ENCODE data around the gene CD300LB.

DNA sequence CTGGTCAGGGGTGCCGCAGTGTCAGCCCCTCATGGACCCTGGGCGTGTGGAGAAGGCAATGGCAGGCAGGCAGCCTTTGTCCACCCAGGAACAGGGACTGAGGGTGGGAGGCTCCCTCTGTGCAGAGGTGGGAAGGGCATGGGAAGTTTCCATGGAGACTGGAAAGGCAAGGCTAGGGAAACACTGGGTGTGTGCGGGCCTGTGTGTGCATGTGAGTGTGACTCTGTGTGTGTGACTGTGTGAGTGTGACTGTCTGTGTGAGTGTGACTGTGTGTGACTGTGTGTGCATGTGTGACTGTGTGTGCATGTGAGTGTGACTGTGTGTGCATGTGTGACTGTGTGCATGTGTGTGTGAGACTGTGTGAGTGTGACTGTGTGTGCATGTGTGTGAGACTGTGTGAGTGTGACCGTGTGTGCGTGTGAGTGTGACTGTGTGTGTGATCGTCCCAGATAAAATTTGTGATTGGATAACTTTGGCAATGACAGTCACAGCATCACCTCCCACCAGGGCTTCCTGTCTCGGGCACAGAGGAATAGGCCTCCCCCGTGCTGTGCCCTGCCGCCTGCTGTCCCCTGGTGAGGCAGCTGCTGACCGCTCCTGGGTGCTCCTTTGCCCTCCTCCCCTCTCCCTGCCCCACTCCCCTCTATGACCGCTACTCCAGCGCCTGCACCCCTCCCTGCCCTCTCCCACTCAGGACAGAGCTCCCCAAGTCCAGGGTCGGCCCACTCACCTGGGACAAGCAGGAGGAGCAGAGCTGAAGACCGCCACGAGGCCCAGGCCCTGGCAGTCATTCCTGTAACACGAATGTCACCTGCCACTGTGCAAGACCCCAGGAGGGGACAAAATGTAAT lies 13.9 kb upstream of the CD300LB start:
- TF ChIP-seq ZNF274 (IDR thresholded peaks at IDR 0.05; ENCODE audit: low read depth, low read length) (no peak), SUZ12 (IDR thresholded peaks at IDR 0.05; ENCODE audit: extremely low read depth, insufficient read depth, insufficient read length) (no peak)

Measured in NT2/D1 (cell line).